ENCODE data around the gene SLC49A3. TPM values are rescaled to one million over a fixed set of nuclear protein-coding genes. Genes with fewer than 3 reads are reported as not detected.

The SLC49A3 gene
- total and polyA plus RNA-seq, 8 donors: 2.7 to 18.8 (median 10.4) TPM

DNA sequence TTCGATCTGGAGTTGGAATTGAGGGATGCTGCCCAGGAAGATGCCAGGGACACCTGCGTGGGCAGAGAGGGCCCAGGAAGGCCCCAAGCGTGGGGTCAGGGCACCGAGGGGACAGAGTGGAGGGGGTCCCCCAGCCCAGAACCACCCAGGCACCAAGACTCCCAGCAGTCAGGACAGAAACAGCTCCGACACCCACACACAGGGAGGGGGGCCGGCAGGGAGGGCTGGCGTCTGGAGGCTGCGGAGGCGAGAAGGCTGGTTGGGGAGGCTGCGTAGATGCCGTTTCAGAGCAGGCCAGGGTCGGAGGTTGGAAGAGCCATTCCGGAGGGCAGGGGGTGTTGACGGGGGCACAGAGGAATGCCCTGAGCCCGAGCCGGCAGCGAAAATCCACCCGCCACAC is 38.5 kb downstream of the SLC49A3 start:
- TF ChIP-seq POLR2A (IDR thresholded peaks at IDR 0.05): no peak
- intact Hi-C loops (cut with DNase I; ENCODE audit: low total_unique reads): no loop called here
- 77 to 85% (median 79%) methylated on average over 18 of the region's 18 CpGs for WGBS, 5 donors
- Histone ChIP-seq H3K27ac (no peak overlapping the region), H3K4me1 (peaks cover 0 to 9% (median 0%) of the 10 kb centered on the region in 4 donors), H3K27me3 (peaks cover 0 to 77% (median 31%) of the 10 kb centered on the region in 3 donors), H3K4me3 (no peak overlapping the region), H3K36me3 (no peaks in the 10 kb centered on the region), H3K9me3 (no peaks in the 10 kb centered on the region)
- DNase-seq: no peak

- no peak overlapping the region for H3K4me3 ChIP-seq
- H3K9me3 ChIP-seq: no peaks in the 10 kb centered on the region
- TF ChIP-seq, protein P1, sequence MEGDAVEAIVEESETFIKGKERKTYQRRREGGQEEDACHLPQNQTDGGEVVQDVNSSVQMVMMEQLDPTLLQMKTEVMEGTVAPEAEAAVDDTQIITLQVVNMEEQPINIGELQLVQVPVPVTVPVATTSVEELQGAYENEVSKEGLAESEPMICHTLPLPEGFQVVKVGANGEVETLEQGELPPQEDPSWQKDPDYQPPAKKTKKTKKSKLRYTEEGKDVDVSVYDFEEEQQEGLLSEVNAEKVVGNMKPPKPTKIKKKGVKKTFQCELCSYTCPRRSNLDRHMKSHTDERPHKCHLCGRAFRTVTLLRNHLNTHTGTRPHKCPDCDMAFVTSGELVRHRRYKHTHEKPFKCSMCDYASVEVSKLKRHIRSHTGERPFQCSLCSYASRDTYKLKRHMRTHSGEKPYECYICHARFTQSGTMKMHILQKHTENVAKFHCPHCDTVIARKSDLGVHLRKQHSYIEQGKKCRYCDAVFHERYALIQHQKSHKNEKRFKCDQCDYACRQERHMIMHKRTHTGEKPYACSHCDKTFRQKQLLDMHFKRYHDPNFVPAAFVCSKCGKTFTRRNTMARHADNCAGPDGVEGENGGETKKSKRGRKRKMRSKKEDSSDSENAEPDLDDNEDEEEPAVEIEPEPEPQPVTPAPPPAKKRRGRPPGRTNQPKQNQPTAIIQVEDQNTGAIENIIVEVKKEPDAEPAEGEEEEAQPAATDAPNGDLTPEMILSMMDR (IDR thresholded peaks at IDR 0.05): no peak
- no peak for TF ChIP-seq POLR2A (IDR thresholded peaks at IDR 0.05)
- TF ChIP-seq EP300 (IDR thresholded peaks at IDR 0.05): no peak
- no peak for TF ChIP-seq POLR2AphosphoS5 (IDR thresholded peaks at IDR 0.05)
- H3K27ac ChIP-seq: no peak overlapping the region
- peaks cover 0 to 70% (median 28%) of the 10 kb centered on the region in 3 donors for H3K27me3 ChIP-seq
- H3K4me1 ChIP-seq: peaks cover 0 to 9% (median 0%) of the 10 kb centered on the region in 4 donors
- H3K36me3 ChIP-seq: no peaks in the 10 kb centered on the region
- no peak for DNase-seq
- 77 to 92% (median 88%) methylated on average over 6 to 13 of the region's 13 CpGs for WGBS, 5 donors
- intact Hi-C loops (cut with DNase I; ENCODE audit: low total_unique reads): no loop called here
These were observed 39.1 kb downstream of the SLC49A3 start for GRCh38 chr4:649751-650310.

DNA sequence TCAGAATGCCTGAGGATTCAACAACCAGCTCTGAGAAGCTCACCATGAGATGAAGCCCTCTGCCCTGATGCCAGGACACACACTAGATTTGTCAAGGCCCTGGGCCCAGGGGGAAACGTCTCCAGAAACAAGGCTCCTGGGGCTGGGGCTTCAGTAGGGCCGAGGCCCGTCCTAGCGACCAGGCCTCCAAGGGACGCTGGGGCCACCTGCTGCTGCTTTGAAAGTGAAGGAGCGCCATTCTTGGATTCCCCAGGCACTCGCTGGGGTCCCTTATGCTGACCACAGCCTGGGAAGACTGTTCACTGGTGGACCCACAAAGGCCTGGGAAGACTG is 39.7 kb downstream of the SLC49A3 start:
- Histone ChIP-seq H3K4me3 (no peak overlapping the region), H3K36me3 (no peaks in the 10 kb centered on the region), H3K4me1 (peaks cover 0 to 9% (median 0%) of the 10 kb centered on the region in 4 donors), H3K27me3 (peaks cover 0 to 66% (median 27%) of the 10 kb centered on the region in 3 donors), H3K9me3 (peaks cover 0 to 2% (median 0%) of the 10 kb centered on the region in 4 donors), H3K27ac (no peak overlapping the region)
- TF ChIP-seq POLR2AphosphoS5 (IDR thresholded peaks at IDR 0.05): no peak
- no peak for TF ChIP-seq EP300 (IDR thresholded peaks at IDR 0.05)
- no peak for TF ChIP-seq POLR2A (IDR thresholded peaks at IDR 0.05)
- TF ChIP-seq, protein P1 (IDR thresholded peaks at IDR 0.05): no peak
- WGBS, 5 donors: 80 to 98% (median 92%) methylated on average over 6 to 7 of the region's 7 CpGs
- DNase-seq: no peak
- intact Hi-C loops (cut with DNase I; ENCODE audit: low total_unique reads): no loop called here

DNA sequence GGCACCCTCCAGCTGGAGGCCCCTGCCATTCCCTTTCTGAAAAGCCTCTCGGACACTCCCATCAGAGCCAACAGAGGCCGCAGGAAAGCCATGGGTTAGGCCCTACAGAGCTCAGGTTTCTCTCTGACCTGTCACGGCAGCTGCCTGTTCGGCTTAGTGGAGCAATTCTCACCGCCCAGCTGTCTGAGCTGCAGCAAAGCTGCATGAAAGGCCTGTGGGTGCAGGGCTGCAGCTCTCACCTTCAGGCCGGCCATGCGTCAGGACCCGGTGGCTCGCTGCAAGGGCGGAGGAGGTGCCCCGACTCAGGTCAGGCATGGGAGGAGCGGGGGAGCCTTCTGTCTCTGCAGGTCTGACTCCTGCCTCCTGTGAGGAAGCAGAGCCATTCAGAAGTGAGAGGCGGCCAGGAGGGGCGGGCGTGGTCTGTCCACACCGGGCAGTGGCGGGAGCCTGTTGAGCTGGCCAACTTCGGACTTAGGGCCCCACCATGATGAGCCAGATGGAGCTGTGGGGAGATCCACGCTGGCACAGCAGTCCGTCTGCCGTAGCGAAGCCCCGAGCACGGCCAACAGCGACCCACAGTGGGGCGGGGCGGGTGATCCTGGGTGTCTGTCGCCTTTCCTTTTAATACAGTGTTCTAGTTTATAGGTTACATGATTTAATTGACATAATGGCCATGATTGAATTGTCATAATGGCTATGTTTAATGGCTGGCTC is 40.2 kb downstream of the SLC49A3 start:
- peaks cover 0 to 66% (median 27%) of the 10 kb centered on the region in 3 donors for H3K27me3 ChIP-seq
- H3K9me3 ChIP-seq: peaks cover 0 to 8% (median 0%) of the 10 kb centered on the region in 4 donors
- no peaks in the 10 kb centered on the region for H3K36me3 ChIP-seq
- WGBS, 5 donors: 53 to 82% (median 62%) methylated on average over 17 to 28 of the region's 28 CpGs
- H3K4me3 ChIP-seq: no peak overlapping the region
- intact Hi-C loops (cut with DNase I; ENCODE audit: low total_unique reads): no loop called here
- peaks cover 0 to 9% (median 0%) of the 10 kb centered on the region in 4 donors for H3K4me1 ChIP-seq
- no peak overlapping the region for H3K27ac ChIP-seq
- no peak for TF ChIP-seq POLR2AphosphoS5 (IDR thresholded peaks at IDR 0.05)
- TF ChIP-seq POLR2A (IDR thresholded peaks at IDR 0.05): no peak
- TF ChIP-seq EP300 (IDR thresholded peaks at IDR 0.05): no peak
- TF ChIP-seq, protein P1 (IDR thresholded peaks at IDR 0.05): no peak
- DNase-seq: no peak

GRCh38 chr4:647481-647880 is 41.5 kb downstream of the SLC49A3 start:
- WGBS, 5 donors: 64 to 70% (median 67%) methylated on average over 12 to 13 of the region's 13 CpGs
- Histone ChIP-seq H3K27me3 (peaks cover 0 to 58% (median 27%) of the 10 kb centered on the region in 3 donors), H3K4me3 (no peak overlapping the region), H3K4me1 (peaks cover 0 to 9% (median 0%) of the 10 kb centered on the region in 4 donors), H3K27ac (no peak overlapping the region), H3K9me3 (peaks cover 0 to 9% (median under 1%) of the 10 kb centered on the region in 4 donors), H3K36me3 (no peaks in the 10 kb centered on the region)
- no peak for DNase-seq
- TF ChIP-seq POLR2AphosphoS5 (IDR thresholded peaks at IDR 0.05) (no peak), EP300 (IDR thresholded peaks at IDR 0.05) (no peak), POLR2A (IDR thresholded peaks at IDR 0.05) (no peak)
- TF ChIP-seq, protein P1 (IDR thresholded peaks at IDR 0.05): no peak
- intact Hi-C loops (cut with DNase I; ENCODE audit: low total_unique reads): no loop called here

Measured in stomach (tissue), 9 donors.